HepG2 (cell line): ENCODE data around the gene TGM6. TPM values are rescaled to one million over a fixed set of nuclear protein-coding genes. Genes with fewer than 3 reads are reported as not detected.

Source experiments
- ATAC-seq: fragments of 200-7000 bp; cut with Tn5 transposase; 3 replicates; pipeline ENCODE4 v1.9.1; 2020; ENCODE audit warnings: mild to moderate bottlenecking, moderate library complexity
- BruUV-seq: library from RNA; stranded (reverse); fragments of 400-500 nt; replicated peaks from 2 replicates; lab custom pipeline; 2021; lab: Mats Ljungman, UMichigan
- CTCF ChIA-PET: fragments of 300-600 bp; formaldehyde crosslinking; extraction: SDS; loops from one replicate; lab custom pipeline; 2021; ENCODE audit warnings: low total read pairs, inconsistent platforms, low intra/inter-chr PET ratio; lab: Yijun Ruan, JAX
- POLR2A ChIA-PET: fragments of 350-600 bp; sonication (Branson Sonifier 250); formaldehyde crosslinking; loops from one replicate; lab custom pipeline; 2020; ENCODE audit warnings: antibody characterized with exemption, inconsistent platforms; lab: Yijun Ruan, JAX
- DNase-seq: peaks from one replicate; pipeline ENCODE4 v3.0.0-alpha.2; 2015; ENCODE audit warnings: low spot score
- FAIRE-seq: peaks from 3 replicates; lab custom pipeline; 2011; peaks lifted over from hg19 to GRCh38; lab: Jason Lieb, UNC
- H2AFZ ChIP-seq: one replicate; pipeline ENCODE4 v1.6.1; 2011; ENCODE audit warnings: low read length, inconsistent platforms
- H3K27ac ChIP-seq: fragments of 300-600 bp; 3 replicates; pipeline ENCODE4 v1.8.0; 2011; ENCODE audit warnings: mixed run types, mild to moderate bottlenecking, mixed read lengths, low read length, inconsistent platforms; ENCODE audit not compliant: insufficient read depth; ENCODE audit errors: extremely low read length
- H3K27me3 ChIP-seq, 2 experiments: fragments of 200-600 bp in 1 of 2; 2 replicates in 1 of 2; 3 replicates in 1 of 2; pipeline versions ENCODE4 v1.6.0 to v1.8.0; 2011; ENCODE audit warnings: low read length in 2 of 2, mild to moderate bottlenecking in 2 of 2, moderate library complexity in 2 of 2, inconsistent platforms in 1 of 2; ENCODE audit not compliant: insufficient read depth in 2 of 2, control insufficient read depth in 1 of 2
- H3K36me3 ChIP-seq, 2 experiments: fragments of 200-600 bp in 1 of 2; replicated peaks in 1 of 2; 2 replicates in 1 of 2; 3 replicates in 1 of 2; pipeline versions ENCODE4 v1.5.1 to v1.8.0; 2011; ENCODE audit warnings: low read length in 2 of 2, inconsistent platforms in 1 of 2; ENCODE audit not compliant: insufficient read depth in 2 of 2, control insufficient read depth in 1 of 2
- H3K4me1 ChIP-seq: 2 replicates; pipeline ENCODE4 v1.5.1; 2012; ENCODE audit warnings: low read length, inconsistent platforms; ENCODE audit not compliant: insufficient read depth
- H3K4me2 ChIP-seq: 2 replicates; pipeline ENCODE4 v1.6.0; 2011; ENCODE audit warnings: low read depth, low read length, inconsistent platforms
- H3K4me3 ChIP-seq, 3 experiments: fragments of 200-600 bp in 1 of 3; sonication (generic), shearing (Covaris generic) in 1 of 3; replicated peaks in 1 of 3; 2 replicates each; pipeline ENCODE4 v1.5.1; 2011 to 2016; ENCODE audit warnings: low read length in 3 of 3, inconsistent platforms in 2 of 3, low read depth in 2 of 3, mild to moderate bottlenecking in 2 of 3, control low read depth in 1 of 3, mixed read lengths in 1 of 3; ENCODE audit not compliant: insufficient read depth in 1 of 3
- H3K79me2 ChIP-seq: one replicate; pipeline ENCODE4 v1.6.1; 2011; ENCODE audit warnings: low read length, inconsistent platforms; ENCODE audit not compliant: insufficient read depth
- H3K9ac ChIP-seq: 2 replicates; pipeline ENCODE4 v1.6.0; 2011; ENCODE audit warnings: mild to moderate bottlenecking, low read depth, low read length, inconsistent platforms; ENCODE audit not compliant: insufficient read depth
- H3K9me3 ChIP-seq: 2 replicates; pipeline ENCODE4 v1.5.1; 2012; ENCODE audit warnings: mild to moderate bottlenecking, low read length
- H4K20me1 ChIP-seq: 2 replicates; pipeline ENCODE4 v1.6.0; 2011; ENCODE audit warnings: inconsistent platforms, mild to moderate bottlenecking, low read length, moderate library complexity; ENCODE audit not compliant: insufficient read depth
- NAIF1 ChIP-seq: sonication (generic); formaldehyde crosslinking; IDR thresholded peaks from 2 replicates; pipeline ENCODE4 v1.5.0; 2020; ENCODE audit warnings: mild to moderate bottlenecking, missing genetic modification reagents, borderline replicate concordance
- NFATC3 ChIP-seq: sonication (generic); formaldehyde crosslinking; IDR thresholded peaks from 2 replicates; pipeline ENCODE4 v1.5.1; 2020; ENCODE audit warnings: mild to moderate bottlenecking, missing genetic modification reagents
- NKX3-1 ChIP-seq: sonication (generic); formaldehyde crosslinking; IDR thresholded peaks from 2 replicates; pipeline ENCODE4 v1.5.0; 2020; ENCODE audit warnings: missing genetic modification reagents
- SIN3B ChIP-seq: fragments of 150-350 bp; IDR thresholded peaks from 2 replicates; pipeline ENCODE4 v1.6.1; 2014; ENCODE audit warnings: low read length
- SP1 ChIP-seq, 2 experiments: fragments of 450-650 bp in 1 of 2; sonication (generic) in 1 of 2; formaldehyde crosslinking in 1 of 2; IDR thresholded peaks; 2 replicates each; pipeline versions ENCODE4 v1.4.0 to v1.6.1; 2016 to 2020; ENCODE audit warnings: missing genetic modification reagents in 1 of 2
- TGIF2 ChIP-seq: IDR thresholded peaks from 2 replicates; pipeline ENCODE4 v1.6.1; 2016; ENCODE audit warnings: control low read depth, missing compliant biosample characterization
- THYN1 ChIP-seq: sonication (generic); formaldehyde crosslinking; IDR thresholded peaks from 2 replicates; pipeline ENCODE4 v1.8.1; 2023; ENCODE audit warnings: low read depth, mild to moderate bottlenecking, moderate library complexity, missing genetic modification reagents, borderline replicate concordance
- WIZ ChIP-seq: sonication (generic); formaldehyde crosslinking; IDR thresholded peaks from 2 replicates; pipeline ENCODE4 v1.5.1; 2020; ENCODE audit warnings: mild to moderate bottlenecking, missing genetic modification reagents
- YEATS2 ChIP-seq: sonication (generic); formaldehyde crosslinking; IDR thresholded peaks from 2 replicates; pipeline ENCODE4 v1.4.0; 2020; ENCODE audit warnings: missing genetic modification reagents, borderline replicate concordance
- ZNF143 ChIP-seq: sonication (generic); formaldehyde crosslinking; IDR thresholded peaks from 2 replicates; pipeline ENCODE4 v1.4.0; 2020; ENCODE audit warnings: missing genetic modification reagents
- ZNF207 ChIP-seq: fragments of 450-650 bp; IDR thresholded peaks from 2 replicates; pipeline ENCODE4 v1.6.1; 2016; ENCODE audit warnings: antibody characterized with exemption, borderline replicate concordance
- ZNF318 ChIP-seq: sonication (generic); formaldehyde crosslinking; IDR thresholded peaks from 2 replicates; pipeline ENCODE4 v1.4.0; 2020; ENCODE audit warnings: mild to moderate bottlenecking, missing genetic modification reagents
- ZNF333 ChIP-seq: sonication (generic); formaldehyde crosslinking; IDR thresholded peaks from 2 replicates; pipeline ENCODE4 v1.4.0; 2020; ENCODE audit warnings: mild to moderate bottlenecking, missing genetic modification reagents, borderline replicate concordance
- ZNF33A ChIP-seq: sonication (generic); formaldehyde crosslinking; IDR thresholded peaks from 2 replicates; pipeline ENCODE4 v1.5.1; 2020; ENCODE audit warnings: missing genetic modification reagents, mild to moderate bottlenecking, moderate library complexity, borderline replicate concordance
- ZNF615 ChIP-seq: sonication (generic); formaldehyde crosslinking; IDR thresholded peaks from 2 replicates; pipeline ENCODE4 v1.5.0; 2020; ENCODE audit warnings: mild to moderate bottlenecking, missing genetic modification reagents, borderline replicate concordance
- in situ Hi-C: cut with HindIII; loops from 2 replicates; pipeline ENCODE4 v1.10.0; 2017; ENCODE audit warnings: low pct_unique_long_range_greater_than_20kb; ENCODE audit not compliant: extremely low pct_ligation_motif_present
- intact Hi-C: fragments of 100-400 bp; cut with micrococcal nuclease; formaldehyde crosslinking; loops from one replicate; pipeline ENCODE4 v1.10.0; 2022; ENCODE audit not compliant: unreplicated experiment
- polyA plus RNA-seq, 8 experiments: library from polyadenylated mRNA; depleted of rRNA in 3 of 8; stranded (reverse) in 7 of 8; unstranded in 1 of 8; fragments of >200 nt; fragmentation: Illumina TruSeq in 4 of 8; extraction: Trizol in 4 of 8; gene quantifications; 2 replicates each; pipeline versions ENCODE4 v1.2.1 to v1.2.3, GENCODE V29; 2011 to 2016; ENCODE audit warnings: low read depth in 4 of 8, missing spikeins in 1 of 8, mixed read lengths in 1 of 8; ENCODE audit not compliant: insufficient read depth in 1 of 8
- total RNA-seq, 5 experiments: library from RNA; depleted of rRNA; stranded (reverse); fragments of >200 nt; fragmentation: Illumina TruSeq; extraction: Trizol; gene quantifications; 2 replicates each; pipeline ENCODE4 v1.2.3, GENCODE V29; 2016; ENCODE audit warnings: low read depth in 1 of 5
- TF ChIP-seq, protein P1 (sequence below): sonication (generic); formaldehyde crosslinking; IDR thresholded peaks from 2 replicates; pipeline ENCODE4 v1.4.0; 2020; ENCODE audit warnings: missing genetic modification reagents, low read depth, mild to moderate bottlenecking, borderline replicate concordance

TGM6 gene
- total and polyA plus RNA-seq, 2 of the 13 experiments (the other 11 are each of a cell fraction or from before 2014, with no cell fraction given) = not detected

DNA sequence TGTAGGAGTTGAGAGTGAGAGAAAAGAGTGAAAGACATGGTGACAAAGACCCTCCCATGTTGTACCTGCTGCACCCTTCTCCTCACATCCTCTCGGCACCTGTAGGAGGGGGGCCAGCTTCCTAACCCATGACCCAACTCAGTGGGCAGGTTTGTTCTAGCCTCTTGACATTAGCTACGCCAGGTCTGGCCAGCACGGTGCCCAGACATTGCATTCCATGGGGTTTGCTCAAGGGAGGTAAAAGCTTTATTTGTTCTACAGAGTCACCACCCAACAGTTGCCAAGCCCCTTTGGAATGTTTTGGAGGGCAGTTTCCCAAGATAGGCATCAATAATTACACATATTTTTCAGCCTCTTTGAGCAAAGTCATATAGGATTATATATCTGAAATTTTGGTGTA lies 22.7 kb upstream of the TGM6 start (continued):
- TF ChIP-seq THYN1 (CRISPR knock-in tag) (no peak), ZNF207 (no peak), SIN3B (no peak), NKX3-1 (CRISPR knock-in tag) (no peak)

DNA sequence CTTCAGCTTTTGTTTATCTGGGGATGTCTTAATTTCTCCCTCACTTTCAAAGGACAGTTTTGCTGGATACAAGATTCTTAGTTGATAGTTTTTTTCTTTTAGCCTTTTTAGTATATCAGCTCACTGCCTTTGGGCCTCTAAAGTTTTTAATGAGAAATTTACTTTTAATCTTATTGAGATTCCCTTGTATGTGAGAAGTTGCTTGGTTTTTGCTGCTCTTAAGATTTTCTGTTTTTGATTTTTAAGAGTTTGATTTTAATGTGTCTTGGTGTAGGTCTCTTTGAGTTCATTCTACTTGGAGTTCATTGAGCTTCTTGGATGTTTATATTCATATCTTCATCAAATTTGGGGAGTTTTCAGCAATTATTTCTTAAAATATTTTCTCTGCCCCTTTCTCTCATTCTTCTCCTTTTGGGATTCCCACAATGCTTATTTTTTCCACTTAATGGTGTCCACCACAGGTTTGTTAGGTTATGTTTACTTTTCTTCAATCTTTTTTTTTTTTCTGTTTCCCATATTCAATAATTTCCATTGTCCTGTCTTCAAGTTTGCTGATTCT lies 19.6 kb upstream of the TGM6 start:
- in situ Hi-C loops = no loop called here
- H3K4me3 ChIP-seq = no peak overlapping the region
- no peak overlapping the region for H3K9ac ChIP-seq
- H3K36me3 ChIP-seq = no peaks in the 10 kb centered on the region
- H3K9me3 ChIP-seq = peaks cover 11% of the 10 kb centered on the region; the same call in 1 of the 2 replicates
- no peaks in the 10 kb centered on the region for H3K4me1 ChIP-seq
- POLR2A ChIA-PET = no interaction called here
- FAIRE-seq (no peak), ATAC-seq (no peak), DNase-seq (no peak)
- CTCF ChIA-PET = no interaction called here
- H4K20me1 ChIP-seq = no peaks in the 10 kb centered on the region
- no peaks in the 10 kb centered on the region for H3K79me2 ChIP-seq
- no TSS peak for BruUV-seq
- H3K27me3 ChIP-seq = no peaks in the 10 kb centered on the region
- H3K4me2 ChIP-seq = no peak overlapping the region
- no peak overlapping the region for H2AFZ ChIP-seq
- intact Hi-C loops = no loop called here
- no peak overlapping the region for H3K27ac ChIP-seq
- TF ChIP-seq ZNF333 (CRISPR knock-in tag) (no peak), ZNF33A (CRISPR knock-in tag) (no peak), ZNF615 (CRISPR knock-in tag) (no peak), ZNF143 (no peak), NAIF1 (CRISPR knock-in tag) (no peak), NFATC3 (CRISPR knock-in tag) (no peak), YEATS2 (CRISPR knock-in tag) (no peak), TGIF2 (CRISPR knock-in tag) (no peak), SP1 (IDR thresholded peaks at IDR 0.05) (no peak), SP1 (CRISPR knock-in tag; IDR thresholded peaks at IDR 0.05) (no peak), ZNF318 (CRISPR knock-in tag) (no peak), WIZ (CRISPR knock-in tag) (no peak)
- TF ChIP-seq, protein P1, sequence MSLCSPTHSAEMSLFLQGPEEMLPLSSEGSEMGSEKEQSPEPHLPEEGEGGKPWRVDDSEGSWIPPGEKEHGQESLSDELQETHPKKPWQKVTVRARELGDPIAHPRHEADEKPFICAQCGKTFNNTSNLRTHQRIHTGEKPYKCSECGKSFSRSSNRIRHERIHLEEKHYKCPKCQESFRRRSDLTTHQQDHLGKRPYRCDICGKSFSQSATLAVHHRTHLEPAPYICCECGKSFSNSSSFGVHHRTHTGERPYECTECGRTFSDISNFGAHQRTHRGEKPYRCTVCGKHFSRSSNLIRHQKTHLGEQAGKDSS = no peak
